ENCODE results near the gene RCAN1.
A peak's percentile ranks its signal among the peaks of the same experiment; 100 is the strongest.

Gene RCAN1

GRCh38 chr21:34528131-34528561, 86.8 kb downstream of the RCAN1 start:
- no peak for TF ChIP-seq TAF1 (IDR thresholded peaks at IDR 0.05; ENCODE audit: borderline replicate concordance, low read depth, low read length)
- TF ChIP-seq POLR2AphosphoS5 (IDR thresholded peaks at IDR 0.05; ENCODE audit: low read depth, low read length) = no peak
- no peak for TF ChIP-seq POLR2A (IDR thresholded peaks at IDR 0.05; ENCODE audit: low read depth, low read length)
- no peak for FAIRE-seq
- no peak for DNase-seq (ENCODE audit: insufficient read length)

- FAIRE-seq = peak; percentile 42
- TF ChIP-seq POLR2AphosphoS5 (IDR thresholded peaks at IDR 0.05; ENCODE audit: low read depth, low read length) (no peak), POLR2A (IDR thresholded peaks at IDR 0.05; ENCODE audit: low read depth, low read length) (no peak), TAF1 (IDR thresholded peaks at IDR 0.05; ENCODE audit: borderline replicate concordance, low read depth, low read length) (no peak)
- DNase-seq (ENCODE audit: insufficient read length) = no peak
These were observed 88.2 kb downstream of the RCAN1 start for GRCh38 chr21:34526618-34527290.

GRCh38 chr21:34526241-34526617, 88.7 kb downstream of the RCAN1 start:
- DNase-seq (ENCODE audit: insufficient read length) (no peak), FAIRE-seq (no peak)
- TF ChIP-seq TAF1 (IDR thresholded peaks at IDR 0.05; ENCODE audit: borderline replicate concordance, low read depth, low read length) = no peak
- TF ChIP-seq POLR2A (IDR thresholded peaks at IDR 0.05; ENCODE audit: low read depth, low read length) = no peak
- TF ChIP-seq POLR2AphosphoS5 (IDR thresholded peaks at IDR 0.05; ENCODE audit: low read depth, low read length) = no peak

GRCh38 chr21:34524646-34525601, 90.0 kb downstream of the RCAN1 start:
- FAIRE-seq (no peak), DNase-seq (ENCODE audit: insufficient read length) (no peak)
- TF ChIP-seq TAF1 (IDR thresholded peaks at IDR 0.05; ENCODE audit: borderline replicate concordance, low read depth, low read length) = no peak
- TF ChIP-seq POLR2A (IDR thresholded peaks at IDR 0.05; ENCODE audit: low read depth, low read length) = no peak
- no peak for TF ChIP-seq POLR2AphosphoS5 (IDR thresholded peaks at IDR 0.05; ENCODE audit: low read depth, low read length)

- TF ChIP-seq POLR2A (IDR thresholded peaks at IDR 0.05; ENCODE audit: low read depth, low read length) (no peak), POLR2AphosphoS5 (IDR thresholded peaks at IDR 0.05; ENCODE audit: low read depth, low read length) (no peak), TAF1 (IDR thresholded peaks at IDR 0.05; ENCODE audit: borderline replicate concordance, low read depth, low read length) (no peak)
- DNase-seq (ENCODE audit: insufficient read length) = no peak
- FAIRE-seq = no peak
These were observed 91.8 kb downstream of the RCAN1 start for GRCh38 chr21:34523019-34523555.

- DNase-seq (ENCODE audit: insufficient read length) (no peak), FAIRE-seq (no peak)
- TF ChIP-seq POLR2AphosphoS5 (IDR thresholded peaks at IDR 0.05; ENCODE audit: low read depth, low read length) (no peak), TAF1 (IDR thresholded peaks at IDR 0.05; ENCODE audit: borderline replicate concordance, low read depth, low read length) (no peak), POLR2A (IDR thresholded peaks at IDR 0.05; ENCODE audit: low read depth, low read length) (no peak)
These were observed 92.6 kb downstream of the RCAN1 start for GRCh38 chr21:34522284-34522683.

- DNase-seq (ENCODE audit: insufficient read length) (no peak), FAIRE-seq (no peak)
- no peak for TF ChIP-seq TAF1 (IDR thresholded peaks at IDR 0.05; ENCODE audit: borderline replicate concordance, low read depth, low read length)
- no peak for TF ChIP-seq POLR2A (IDR thresholded peaks at IDR 0.05; ENCODE audit: low read depth, low read length)
- no peak for TF ChIP-seq POLR2AphosphoS5 (IDR thresholded peaks at IDR 0.05; ENCODE audit: low read depth, low read length)
These were observed 93.4 kb downstream of the RCAN1 start for GRCh38 chr21:34521561-34521960.

- TF ChIP-seq POLR2A (IDR thresholded peaks at IDR 0.05; ENCODE audit: low read depth, low read length) (no peak), TAF1 (IDR thresholded peaks at IDR 0.05; ENCODE audit: borderline replicate concordance, low read depth, low read length) (no peak), POLR2AphosphoS5 (IDR thresholded peaks at IDR 0.05; ENCODE audit: low read depth, low read length) (no peak)
- DNase-seq (ENCODE audit: insufficient read length) (no peak), FAIRE-seq (no peak)
These were observed 94.0 kb downstream of the RCAN1 start for GRCh38 chr21:34520764-34521508.

GRCh38 chr21:34520281-34520680, 94.6 kb downstream of the RCAN1 start:
- no peak for DNase-seq (ENCODE audit: insufficient read length)
- TF ChIP-seq POLR2A (IDR thresholded peaks at IDR 0.05; ENCODE audit: low read depth, low read length) (no peak), POLR2AphosphoS5 (IDR thresholded peaks at IDR 0.05; ENCODE audit: low read depth, low read length) (no peak)
- FAIRE-seq = no peak

GRCh38 chr21:34519694-34520093, 95.2 kb downstream of the RCAN1 start:
- no peak for TF ChIP-seq POLR2A (IDR thresholded peaks at IDR 0.05; ENCODE audit: low read depth, low read length)
- TF ChIP-seq POLR2AphosphoS5 (IDR thresholded peaks at IDR 0.05; ENCODE audit: low read depth, low read length) = no peak
- no peak for TF ChIP-seq TAF1 (IDR thresholded peaks at IDR 0.05; ENCODE audit: borderline replicate concordance, low read depth, low read length)
- FAIRE-seq (no peak), DNase-seq (ENCODE audit: insufficient read length) (no peak)

GRCh38 chr21:34519016-34519415, 95.9 kb downstream of the RCAN1 start:
- no peak for DNase-seq (ENCODE audit: insufficient read length)
- TF ChIP-seq POLR2AphosphoS5 (IDR thresholded peaks at IDR 0.05; ENCODE audit: low read depth, low read length) (no peak), POLR2A (IDR thresholded peaks at IDR 0.05; ENCODE audit: low read depth, low read length) (no peak), TAF1 (IDR thresholded peaks at IDR 0.05; ENCODE audit: borderline replicate concordance, low read depth, low read length) (no peak)
- no peak for FAIRE-seq
